GM12864 (cell line): ENCODE data around the gene ZNF451.

Experiments
- DNase-seq: peaks from one replicate; pipeline ENCODE4 v3.0.0-alpha.2; 2011; ENCODE audit warnings: low read depth
- H3K4me3 ChIP-seq: 2 replicates; pipeline ENCODE4 v1.5.1; 2011; ENCODE audit warnings: mild to moderate bottlenecking, low read depth, low read length, control low read depth
- CTCF ChIP-seq: IDR thresholded peaks from 2 replicates; pipeline ENCODE4 v1.5.1; 2011; ENCODE audit warnings: low read depth, mild to moderate bottlenecking, moderate library complexity, low read length, control low read depth, inconsistent platforms; ENCODE audit errors: missing control alignments

ZNF451 gene

GRCh38 chr6:57205550-57206328 lies 115.8 kb downstream of the ZNF451 start:
- H3K4me3 ChIP-seq, result no peak overlapping the region
- no peak for TF ChIP-seq CTCF
- no peak for DNase-seq

GRCh38 chr6:57207141-57207540 lies 117.2 kb downstream of the ZNF451 start:
- DNase-seq, result no peak
- no peak overlapping the region for H3K4me3 ChIP-seq
- no peak for TF ChIP-seq CTCF

DNA sequence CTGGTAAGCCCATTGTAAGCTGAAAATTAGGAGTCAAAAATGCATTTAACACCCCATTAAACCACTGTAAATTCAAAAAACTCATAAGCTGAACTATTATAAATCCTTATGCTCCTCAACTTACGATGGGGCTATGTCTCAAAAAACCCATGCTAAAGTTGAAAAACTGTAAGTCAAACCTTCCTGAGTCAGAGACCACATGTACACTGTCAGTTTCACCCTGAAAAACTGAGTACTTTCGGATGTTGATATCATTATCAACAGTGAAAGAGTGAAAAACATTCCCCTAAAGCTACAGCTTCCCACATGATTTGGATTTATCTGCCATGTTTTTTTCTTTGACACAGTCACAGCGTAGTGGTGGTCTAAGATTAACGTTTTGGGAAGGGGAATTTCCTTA lies 117.9 kb downstream of the ZNF451 start:
- H3K4me3 ChIP-seq, result no peak overlapping the region
- no peak for DNase-seq
- TF ChIP-seq CTCF, result no peak

GRCh38 chr6:57209030-57209429 lies 119.0 kb downstream of the ZNF451 start:
- no peak for DNase-seq
- H3K4me3 ChIP-seq, result no peak overlapping the region
- TF ChIP-seq CTCF, result no peak

DNA sequence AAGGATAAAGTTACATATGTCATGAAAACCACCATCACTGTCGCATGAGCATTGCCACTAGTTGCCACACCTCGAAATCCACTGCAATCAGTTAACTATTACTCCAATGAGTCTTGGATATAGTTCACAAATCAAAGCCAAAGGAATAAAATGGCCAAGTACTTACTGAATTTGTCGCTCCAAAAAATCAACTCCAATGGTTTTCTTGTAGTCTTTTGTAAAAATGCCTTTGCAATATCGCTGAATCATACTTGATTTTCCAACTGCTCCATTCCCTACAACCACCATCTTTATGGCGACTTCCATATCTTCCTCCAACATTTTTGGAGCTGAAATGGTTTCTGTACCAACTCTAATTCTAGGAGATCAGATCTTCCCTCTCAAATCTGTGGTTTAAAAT lies 120.1 kb downstream of the ZNF451 start:
- no peak for TF ChIP-seq CTCF

DNA sequence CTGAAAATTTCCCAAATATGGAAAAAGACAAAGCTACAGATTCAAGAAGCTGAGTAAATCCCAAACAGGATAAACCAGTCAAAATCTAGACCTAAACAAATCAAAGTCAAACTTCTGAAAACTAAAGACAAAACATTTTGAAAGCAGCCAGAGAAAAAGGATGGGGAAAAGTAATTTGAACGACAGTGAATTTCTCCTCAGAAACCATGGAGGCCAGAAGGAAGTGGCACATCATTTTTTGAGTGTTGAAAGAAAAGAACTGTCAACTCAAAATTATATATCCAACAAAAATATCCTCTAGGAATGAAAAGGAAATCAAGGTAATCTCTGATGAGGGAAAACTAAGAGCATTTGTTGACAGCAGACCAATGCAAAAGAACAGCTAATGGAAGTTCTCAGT lies 125.3 kb downstream of the ZNF451 start:
- no peak for DNase-seq
- TF ChIP-seq CTCF, result no peak

More for the DNA sequence above, 120.1 kb downstream of the ZNF451 start:
- DNase-seq, result no peak
- no peak overlapping the region for H3K4me3 ChIP-seq

More for the DNA sequence above, 125.3 kb downstream of the ZNF451 start:
- H3K4me3 ChIP-seq, result no peak overlapping the region
